ENCODE measurements around the gene SNX5. TPM values are rescaled to one million over a fixed set of nuclear protein-coding genes. Genes with fewer than 3 reads are reported as not detected.

Gene SNX5
- total and polyA plus RNA-seq, 2 of the 8 experiments (the other 6 are each of a cell fraction or from before 2014, with no cell fraction given) = 155 to 194 TPM

DNA sequence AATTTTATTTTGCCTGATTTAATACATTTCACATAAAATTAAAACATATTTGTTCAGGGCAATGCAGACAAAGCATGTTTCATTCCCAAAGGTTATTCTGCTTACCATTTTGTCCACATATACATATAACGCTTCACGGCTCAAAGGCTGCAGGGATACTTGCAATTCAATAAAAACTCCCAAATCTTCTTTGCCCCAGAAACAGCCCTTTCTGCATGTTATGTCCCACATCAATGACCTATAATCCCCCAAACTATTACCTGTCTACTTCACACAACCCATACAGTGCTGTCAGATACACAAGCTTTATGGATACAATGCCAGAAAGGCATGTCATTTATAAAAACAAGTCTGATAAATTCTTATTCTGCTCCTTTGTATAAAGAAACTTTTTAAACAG, 20.2 kb downstream of the SNX5 start (continued):
- no peak for TF ChIP-seq CBX8 (IDR thresholded peaks at IDR 0.05; ENCODE audit: borderline replicate concordance, low read depth, low read length)
- TF ChIP-seq CHD1 (IDR thresholded peaks at IDR 0.05; ENCODE audit: low read depth, low read length) = no peak
